OCI-LY1 (cell line): ENCODE data around the gene PSME3.

Experiments
- H2AFZ ChIP-seq: fragments of 200-600 bp; sonication (generic), shearing (Covaris generic); 2 replicates; pipeline ENCODE4 v1.6.0; 2014; ENCODE audit warnings: antibody characterized with exemption, mild to moderate bottlenecking, low read length
- H3F3A ChIP-seq: fragments of 200-600 bp; sonication (generic), shearing (Covaris generic); 2 replicates; pipeline ENCODE4 v1.6.0; 2014; ENCODE audit warnings: mild to moderate bottlenecking, antibody characterized with exemption, low read length, moderate library complexity; ENCODE audit not compliant: insufficient read depth
- H3K27ac ChIP-seq: fragments of 200-600 bp; sonication (generic); 2 replicates; pipeline ENCODE4 v1.5.1; 2014; ENCODE audit warnings: low read length, mixed run types, mild to moderate bottlenecking, low read depth; ENCODE audit not compliant: poor library complexity, severe bottlenecking
- H3K27me3 ChIP-seq: fragments of 200-600 bp; sonication (generic); 2 replicates; pipeline ENCODE4 v1.6.0; 2014; ENCODE audit warnings: antibody characterized with exemption, mild to moderate bottlenecking, low read length, moderate library complexity; ENCODE audit not compliant: insufficient read depth
- H3K36me3 ChIP-seq: fragments of 200-600 bp; sonication (generic); 2 replicates; pipeline ENCODE4 v1.6.1; 2014; ENCODE audit warnings: mild to moderate bottlenecking, antibody characterized with exemption, low read length, moderate library complexity, mixed read lengths; ENCODE audit not compliant: insufficient read depth
- H3K4me1 ChIP-seq: fragments of 200-600 bp; sonication (generic); 2 replicates; pipeline ENCODE4 v1.5.1; 2014; ENCODE audit warnings: mild to moderate bottlenecking, low read length, moderate library complexity; ENCODE audit not compliant: insufficient read depth, severe bottlenecking
- H3K4me2 ChIP-seq: fragments of 200-600 bp; sonication (generic), shearing (Covaris generic); 2 replicates; pipeline ENCODE4 v1.6.1; 2014; ENCODE audit warnings: low read length
- H3K4me3 ChIP-seq: fragments of 200-600 bp; sonication (generic); 2 replicates; pipeline ENCODE4 v1.5.1; 2014; ENCODE audit warnings: low read length, low read depth, mild to moderate bottlenecking, mixed read lengths; ENCODE audit not compliant: poor library complexity, severe bottlenecking
- H3K79me2 ChIP-seq: fragments of 200-600 bp; shearing (Covaris generic); 2 replicates; pipeline ENCODE4 v1.6.1; 2016; ENCODE audit warnings: mixed run types, low read length, mixed read lengths; ENCODE audit not compliant: insufficient read depth
- H3K9ac ChIP-seq: fragments of 200-600 bp; sonication (generic), shearing (Covaris generic); 2 replicates; pipeline ENCODE4 v1.6.1; 2014; ENCODE audit warnings: mild to moderate bottlenecking, low read length, mixed read lengths
- H3K9me2 ChIP-seq: fragments of 200-600 bp; sonication (generic), shearing (Covaris generic); 2 replicates; pipeline ENCODE4 v1.6.1; 2014; ENCODE audit warnings: low read depth, mild to moderate bottlenecking, low read length, mixed read lengths
- H3K9me3 ChIP-seq: fragments of 200-600 bp; shearing (Covaris generic); 2 replicates; pipeline ENCODE4 v1.6.1; 2014; ENCODE audit warnings: low read length, mixed read lengths
- H4K20me1 ChIP-seq: fragments of 200-600 bp; sonication (generic), shearing (Covaris generic); 2 replicates; pipeline ENCODE4 v1.6.0; 2016; ENCODE audit warnings: mild to moderate bottlenecking, low read length; ENCODE audit not compliant: insufficient read depth
- EZH2 ChIP-seq: fragments of 200-600 bp; sonication (generic), shearing (Covaris generic); IDR thresholded peaks from 2 replicates; pipeline ENCODE4 v1.8.0; 2017; ENCODE audit warnings: borderline replicate concordance, mixed run types, mild to moderate bottlenecking, antibody characterized with exemption, low read length, moderate library complexity, mixed read lengths
- TF ChIP-seq, protein P1 (sequence below): fragments of 200-600 bp; sonication (generic), shearing (Covaris generic); IDR thresholded peaks from 2 replicates; pipeline ENCODE4 v1.5.1; 2017; ENCODE audit warnings: mild to moderate bottlenecking, antibody characterized with exemption, low read length, moderate library complexity, mixed read lengths

The PSME3 gene

GRCh38 chr17:42846594-42847280 lies 13.5 kb downstream of the PSME3 start:
- Histone ChIP-seq H3F3A (no peaks in the 10 kb centered on the region), H2AFZ (no peak overlapping the region), H3K4me1 (no peaks in the 10 kb centered on the region), H4K20me1 (no peaks in the 10 kb centered on the region), H3K9me3 (no peaks in the 10 kb centered on the region), H3K79me2 (no peaks in the 10 kb centered on the region), H3K9me2 (no peaks in the 10 kb centered on the region), H3K27me3 (no peaks in the 10 kb centered on the region), H3K4me3 (no peak overlapping the region), H3K36me3 (peaks cover 42% of the 10 kb centered on the region), H3K4me2 (no peak overlapping the region), H3K9ac (no peak overlapping the region), H3K27ac (no peak overlapping the region)
- TF ChIP-seq, protein P1, sequence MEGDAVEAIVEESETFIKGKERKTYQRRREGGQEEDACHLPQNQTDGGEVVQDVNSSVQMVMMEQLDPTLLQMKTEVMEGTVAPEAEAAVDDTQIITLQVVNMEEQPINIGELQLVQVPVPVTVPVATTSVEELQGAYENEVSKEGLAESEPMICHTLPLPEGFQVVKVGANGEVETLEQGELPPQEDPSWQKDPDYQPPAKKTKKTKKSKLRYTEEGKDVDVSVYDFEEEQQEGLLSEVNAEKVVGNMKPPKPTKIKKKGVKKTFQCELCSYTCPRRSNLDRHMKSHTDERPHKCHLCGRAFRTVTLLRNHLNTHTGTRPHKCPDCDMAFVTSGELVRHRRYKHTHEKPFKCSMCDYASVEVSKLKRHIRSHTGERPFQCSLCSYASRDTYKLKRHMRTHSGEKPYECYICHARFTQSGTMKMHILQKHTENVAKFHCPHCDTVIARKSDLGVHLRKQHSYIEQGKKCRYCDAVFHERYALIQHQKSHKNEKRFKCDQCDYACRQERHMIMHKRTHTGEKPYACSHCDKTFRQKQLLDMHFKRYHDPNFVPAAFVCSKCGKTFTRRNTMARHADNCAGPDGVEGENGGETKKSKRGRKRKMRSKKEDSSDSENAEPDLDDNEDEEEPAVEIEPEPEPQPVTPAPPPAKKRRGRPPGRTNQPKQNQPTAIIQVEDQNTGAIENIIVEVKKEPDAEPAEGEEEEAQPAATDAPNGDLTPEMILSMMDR: no peak
- no peak for TF ChIP-seq EZH2

DNA sequence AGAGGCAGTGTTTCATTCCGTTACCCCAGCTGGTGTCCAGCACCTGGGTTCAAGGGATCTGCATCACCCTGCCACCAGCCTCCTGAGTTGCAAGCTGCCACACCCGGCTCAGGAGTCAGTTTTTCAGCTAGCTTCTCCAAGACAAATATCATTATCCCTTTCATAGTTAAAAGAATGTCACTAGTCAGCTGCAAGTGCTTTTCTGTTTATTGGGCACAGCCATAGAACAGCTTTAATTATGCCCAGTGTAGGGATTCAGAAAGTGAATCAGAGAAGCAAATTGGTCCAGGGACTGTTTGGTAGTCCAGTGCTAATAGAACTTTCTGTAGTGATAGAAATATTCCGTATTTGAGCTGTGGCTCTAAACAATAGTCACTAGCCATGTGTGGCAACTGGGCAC lies 14.9 kb downstream of the PSME3 start:
- H3K79me2 ChIP-seq: no peaks in the 10 kb centered on the region
- no peaks in the 10 kb centered on the region for H4K20me1 ChIP-seq
- H3K4me2 ChIP-seq: no peak overlapping the region
- TF ChIP-seq EZH2: no peak
- TF ChIP-seq, protein P1: no peak
- peaks cover 28% of the 10 kb centered on the region for H3K36me3 ChIP-seq
- H3F3A ChIP-seq: no peaks in the 10 kb centered on the region
- no peak overlapping the region for H2AFZ ChIP-seq
- no peaks in the 10 kb centered on the region for H3K9me2 ChIP-seq
- no peaks in the 10 kb centered on the region for H3K9me3 ChIP-seq
- no peak overlapping the region for H3K27ac ChIP-seq
- H3K9ac ChIP-seq: no peak overlapping the region
- H3K4me3 ChIP-seq: no peak overlapping the region
- H3K4me1 ChIP-seq: no peaks in the 10 kb centered on the region
- H3K27me3 ChIP-seq: no peaks in the 10 kb centered on the region

GRCh38 chr17:42849031-42849430 lies 15.8 kb downstream of the PSME3 start:
- Histone ChIP-seq H3K4me3 (no peak overlapping the region), H3K36me3 (peaks cover 19% of the 10 kb centered on the region), H2AFZ (no peak overlapping the region), H3K27me3 (no peaks in the 10 kb centered on the region), H3K4me1 (peaks cover 5% of the 10 kb centered on the region), H3K9me3 (no peaks in the 10 kb centered on the region), H3K79me2 (no peaks in the 10 kb centered on the region), H4K20me1 (no peaks in the 10 kb centered on the region), H3K4me2 (no peak overlapping the region), H3K9me2 (no peaks in the 10 kb centered on the region), H3K27ac (no peak overlapping the region), H3F3A (no peaks in the 10 kb centered on the region), H3K9ac (no peak overlapping the region)
- TF ChIP-seq, protein P1: no peak
- no peak for TF ChIP-seq EZH2
